Measurements from ENCODE around the gene ATP11A. TPM values are rescaled to one million over a fixed set of nuclear protein-coding genes. Genes with fewer than 3 reads are reported as not detected.

ATP11A gene
- total RNA-seq, 1 experiment from 2014 or later, result 42.5 TPM

DNA sequence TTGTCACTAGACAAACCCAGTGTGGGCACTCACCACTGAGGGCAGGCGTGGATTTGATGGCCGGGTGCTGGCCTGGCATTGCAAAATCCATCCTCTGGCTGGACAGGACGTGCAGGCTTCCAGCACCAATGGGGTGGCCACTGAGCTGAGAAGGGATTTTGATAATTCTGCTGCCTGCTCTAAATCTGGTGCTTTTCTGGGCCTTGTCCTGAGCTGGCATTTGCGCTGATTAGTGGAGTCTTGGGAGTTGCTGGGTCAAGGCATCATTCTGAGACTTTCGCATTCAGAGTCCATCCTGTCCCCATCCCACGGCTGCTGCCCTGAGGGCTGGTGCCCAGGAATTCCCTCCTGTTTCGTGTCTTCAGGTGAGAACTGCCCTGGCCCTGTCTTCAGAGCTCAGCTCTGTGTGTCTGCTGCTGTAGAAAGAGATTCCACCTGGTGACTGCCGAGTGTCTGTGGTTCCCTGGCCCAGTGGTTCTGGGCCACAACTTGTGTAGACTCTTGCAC is 213.3 kb downstream of the ATP11A start:
- DNase-seq (ENCODE audit: low spot score), result no peak

DNA sequence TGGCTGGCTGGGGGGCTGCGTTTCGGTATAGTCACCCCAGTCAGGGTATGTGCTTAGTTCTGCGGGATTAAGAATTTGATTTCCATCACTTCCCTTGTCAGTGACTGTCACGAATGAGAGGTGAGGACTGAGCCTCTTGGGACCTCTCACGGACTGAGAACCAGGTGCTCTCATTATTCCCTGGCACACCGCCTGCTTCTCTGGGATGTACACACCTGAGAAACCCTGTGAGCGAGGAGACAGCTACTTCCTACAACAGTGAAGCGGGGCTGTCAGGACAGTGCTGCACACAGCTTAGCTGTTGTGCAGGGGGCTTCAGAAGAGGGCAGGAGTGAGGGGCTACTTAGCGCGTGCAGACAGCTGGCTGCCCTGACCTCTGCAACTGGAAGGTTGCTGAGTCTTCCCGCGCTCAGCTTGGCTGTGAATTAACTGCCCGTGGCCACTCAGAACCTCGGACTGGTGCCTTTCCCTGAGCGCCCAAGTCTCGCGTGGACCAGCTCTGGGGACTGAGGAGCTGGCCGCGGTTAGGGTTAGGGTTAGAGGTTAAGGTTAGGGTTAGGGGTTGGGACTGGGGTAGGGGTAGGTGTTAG is 213.9 kb downstream of the ATP11A start:
- DNase-seq (ENCODE audit: low spot score), result no peak

DNA sequence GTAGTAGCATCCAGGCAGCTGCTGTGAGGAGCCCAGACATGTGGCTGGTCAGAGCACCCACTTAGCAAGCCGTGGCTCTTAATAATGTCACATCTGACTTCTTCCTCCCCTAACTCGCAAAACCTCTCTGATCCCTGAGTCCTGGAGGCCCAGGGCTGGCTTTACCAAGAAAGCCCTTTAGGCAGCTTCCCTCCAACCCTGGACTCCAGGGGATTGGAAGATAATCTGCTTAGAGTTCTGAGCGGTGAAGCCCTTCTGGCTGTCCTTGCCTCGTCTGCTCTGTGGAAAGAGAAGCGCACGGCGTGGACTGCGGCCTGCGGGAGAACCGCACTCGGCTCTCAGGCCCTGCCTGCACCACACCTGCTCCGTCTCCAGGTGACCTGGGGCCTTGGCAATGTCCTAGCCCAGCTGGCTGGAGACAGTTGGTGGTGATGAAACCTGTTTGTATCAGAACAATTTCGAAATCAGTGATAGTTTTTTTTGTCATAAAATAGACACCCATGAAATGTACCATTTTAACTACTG is 214.7 kb downstream of the ATP11A start:
- DNase-seq (ENCODE audit: low spot score), result no peak

DNA sequence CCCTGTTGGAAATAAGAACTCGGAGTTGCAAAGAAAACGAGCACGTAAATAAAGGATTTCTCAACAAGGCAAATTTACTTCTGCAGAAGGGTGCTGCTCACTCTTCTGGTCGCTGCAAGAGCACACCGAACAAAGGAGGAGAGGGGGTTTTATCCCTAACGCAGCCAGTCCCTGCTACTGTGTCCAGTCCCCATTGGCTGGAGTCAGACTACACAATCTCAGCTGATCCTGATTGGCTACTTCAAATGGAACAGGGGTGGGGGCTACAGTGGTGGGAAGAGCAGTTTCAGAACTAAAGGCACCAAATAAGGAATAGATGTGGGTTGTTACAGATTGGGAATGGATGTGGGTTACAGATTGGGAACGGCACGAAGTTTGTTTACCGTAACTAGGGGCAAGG is 215.2 kb downstream of the ATP11A start:
- no peak for DNase-seq (ENCODE audit: low spot score)

DNA sequence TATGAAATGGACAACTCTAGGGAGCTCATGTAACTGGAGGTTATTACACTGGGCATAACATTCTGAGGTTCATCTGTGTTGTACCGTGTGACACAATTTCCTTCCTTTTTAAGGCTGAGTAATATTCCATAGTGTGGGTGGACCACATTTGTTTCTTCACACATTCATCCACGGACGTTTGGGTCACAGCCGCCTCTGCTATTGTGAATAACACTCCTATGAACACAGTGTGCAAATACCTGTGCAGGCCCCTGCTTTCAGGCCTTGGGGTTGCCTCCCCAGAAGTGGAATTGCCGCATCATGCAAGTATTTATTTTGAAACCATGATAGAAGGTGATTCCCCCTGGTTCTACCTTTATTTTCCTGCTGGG is 215.8 kb downstream of the ATP11A start:
- DNase-seq (ENCODE audit: low spot score), result no peak

DNA sequence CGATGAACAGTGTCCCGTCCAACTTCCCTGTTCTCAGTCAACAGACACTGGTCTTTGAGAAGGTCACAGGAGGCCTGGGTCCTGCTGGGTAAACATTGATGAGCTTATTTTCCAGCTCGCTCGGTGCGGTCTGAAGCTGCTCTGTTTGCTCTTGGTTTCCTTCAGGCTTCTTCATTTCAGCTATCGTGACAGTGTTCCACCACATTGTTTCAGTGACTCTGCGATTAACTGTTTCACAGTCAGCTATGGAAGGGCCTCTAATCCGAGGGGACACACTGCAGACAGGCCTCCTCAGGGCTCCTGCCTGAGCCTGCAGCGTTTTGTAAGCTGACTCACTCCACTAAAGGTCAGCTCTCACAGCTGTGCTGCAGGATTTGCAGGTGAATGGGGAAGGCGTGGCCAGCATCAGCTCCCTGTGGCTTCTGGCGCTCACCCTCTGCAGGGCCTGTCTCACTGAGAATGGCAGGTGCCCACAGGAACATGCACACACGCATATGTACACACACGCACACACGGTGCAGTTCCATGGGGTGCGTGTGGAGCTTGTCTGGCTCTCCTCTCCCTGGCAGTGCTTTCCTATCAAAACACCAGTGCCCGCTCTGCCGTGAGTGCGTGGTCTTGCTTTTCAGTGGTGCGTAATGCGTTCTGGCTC is 216.3 kb downstream of the ATP11A start:
- no peak for DNase-seq (ENCODE audit: low spot score)

DNA sequence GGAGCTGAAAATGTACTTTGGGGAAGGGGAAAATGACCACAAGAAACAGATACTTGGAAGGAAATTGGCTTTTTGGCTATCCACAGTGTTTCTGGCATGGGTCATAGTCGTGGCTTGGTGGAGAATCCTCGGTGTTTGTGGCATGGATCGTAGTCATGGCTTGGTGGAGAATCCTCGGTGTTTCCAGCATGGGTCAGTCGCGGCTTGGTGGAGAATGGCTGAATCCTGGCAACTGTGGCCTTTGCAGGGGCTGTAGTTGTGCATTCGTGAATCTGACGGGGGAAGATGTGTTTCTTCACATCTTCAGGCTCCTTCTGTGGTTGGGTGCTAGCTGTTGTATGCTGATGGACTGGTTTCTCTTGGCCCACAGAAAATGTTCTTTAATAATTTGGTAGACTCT is 217.4 kb downstream of the ATP11A start:
- DNase-seq (ENCODE audit: low spot score), result no peak

DNA sequence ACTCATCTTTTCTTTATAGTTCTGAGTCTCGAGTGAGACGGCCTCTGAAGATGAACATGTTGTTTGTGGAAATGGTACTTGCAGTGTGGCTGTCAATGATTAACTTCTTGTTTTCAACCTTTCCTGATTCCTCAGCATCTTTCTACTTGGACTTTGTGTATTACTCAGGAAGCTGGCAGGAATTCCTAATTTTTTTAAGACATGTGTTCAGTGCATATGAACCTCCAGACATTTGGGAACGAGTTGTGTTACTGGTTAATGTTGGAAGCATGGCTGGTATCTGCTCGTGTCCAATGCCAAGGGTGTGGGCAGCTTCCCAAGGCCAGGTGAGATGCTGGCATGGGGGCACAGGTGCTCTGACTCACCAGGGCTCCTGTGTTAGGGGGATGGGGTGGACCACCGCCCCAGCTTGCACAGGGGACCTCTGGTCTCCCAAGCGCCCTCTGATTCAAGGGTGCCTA is 218.1 kb downstream of the ATP11A start:
- DNase-seq (ENCODE audit: low spot score), result no peak

DNA sequence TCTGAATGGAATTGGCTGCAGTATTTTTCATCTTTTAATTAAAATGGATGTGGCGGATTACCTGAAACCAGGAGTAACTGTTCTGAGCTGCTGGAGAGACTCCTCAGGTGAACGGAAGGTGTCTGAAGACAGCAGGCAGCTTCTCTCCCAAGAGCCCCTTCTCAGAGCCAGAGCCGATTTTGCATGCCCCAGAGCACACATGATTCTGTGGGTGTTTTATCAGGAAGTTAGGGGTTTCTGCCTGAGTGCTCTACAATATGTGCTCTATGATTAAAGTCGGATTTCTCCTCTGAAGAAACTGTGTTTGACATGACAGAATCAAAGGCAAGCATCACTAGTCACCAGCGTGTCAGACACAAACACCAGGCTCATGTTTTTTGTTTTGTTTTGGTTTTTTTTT is 218.5 kb downstream of the ATP11A start:
- DNase-seq (ENCODE audit: low spot score), result no peak

DNA sequence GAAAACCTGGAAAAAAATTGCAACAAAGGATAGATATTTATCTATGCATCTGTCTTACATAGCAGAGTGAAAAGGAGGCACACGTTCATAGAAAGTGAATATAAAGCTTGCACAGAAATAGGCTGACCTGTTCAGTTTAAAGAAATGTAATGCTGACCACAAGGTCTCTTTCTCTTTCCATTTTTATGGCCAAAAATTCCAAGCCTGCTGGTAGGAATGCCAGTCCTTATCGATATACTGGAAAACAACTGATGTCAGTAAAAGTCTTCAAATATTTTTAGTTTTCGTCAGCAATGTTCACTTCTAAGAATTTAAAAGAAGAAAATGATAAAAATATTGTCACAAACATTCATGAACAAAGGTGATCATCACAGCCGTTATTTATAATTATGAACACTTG is 220.2 kb downstream of the ATP11A start:
- DNase-seq (ENCODE audit: low spot score), result no peak

DNA sequence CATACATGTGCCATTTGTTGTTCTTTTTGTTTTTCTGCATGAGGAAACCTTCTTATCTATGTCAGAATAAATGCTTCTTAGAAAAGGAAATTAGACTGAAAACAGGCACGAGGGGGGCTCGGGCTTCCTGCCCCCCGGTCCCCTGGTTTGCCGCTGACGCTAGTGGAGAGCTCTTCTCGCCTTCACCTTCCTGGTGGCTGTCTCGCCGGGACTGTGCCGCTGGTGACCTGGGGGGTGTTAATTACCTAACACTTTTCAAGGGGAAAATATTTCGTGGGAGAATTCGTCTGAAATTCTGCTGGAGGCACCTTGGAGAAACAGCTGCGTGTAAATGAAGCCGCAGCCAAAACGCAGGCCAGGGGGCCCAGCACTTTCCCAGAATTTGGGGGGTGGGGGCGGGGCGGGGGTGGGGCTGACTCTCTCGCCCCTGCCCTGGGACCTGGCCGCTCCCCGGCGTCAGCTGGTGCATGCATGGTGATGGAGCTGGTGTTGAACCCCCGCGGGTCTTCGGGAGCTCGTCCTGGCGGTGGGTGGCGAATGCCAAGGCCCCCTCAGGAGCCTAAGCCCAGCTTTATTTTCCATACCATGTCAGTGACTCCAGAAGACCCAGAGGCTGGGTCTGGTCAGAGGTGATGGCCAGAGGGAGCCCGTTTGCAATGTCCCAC is 220.9 kb downstream of the ATP11A start:
- DNase-seq (ENCODE audit: low spot score), result no peak

DNA sequence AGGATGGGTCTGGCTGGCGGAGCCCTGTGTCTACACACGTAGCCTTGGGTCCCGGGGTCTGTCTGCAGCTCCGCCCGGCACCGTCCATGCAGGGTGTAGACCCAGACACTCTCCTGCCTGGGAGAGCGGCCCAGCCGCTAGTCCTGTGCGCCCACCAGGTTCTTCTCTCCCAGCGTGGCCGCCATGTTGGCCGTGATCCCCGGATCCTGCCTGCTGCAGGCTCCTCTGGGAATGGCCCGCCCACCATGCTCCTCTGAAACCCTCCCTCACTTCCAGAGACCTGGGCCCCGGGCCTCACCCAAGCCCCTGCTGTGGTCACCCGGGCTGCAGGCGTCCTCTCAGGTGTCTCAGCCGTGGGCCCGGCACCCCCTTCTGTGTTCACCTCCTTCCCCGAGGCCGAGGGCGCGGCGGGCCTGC is 221.5 kb downstream of the ATP11A start:
- no peak for DNase-seq (ENCODE audit: low spot score)

DNA sequence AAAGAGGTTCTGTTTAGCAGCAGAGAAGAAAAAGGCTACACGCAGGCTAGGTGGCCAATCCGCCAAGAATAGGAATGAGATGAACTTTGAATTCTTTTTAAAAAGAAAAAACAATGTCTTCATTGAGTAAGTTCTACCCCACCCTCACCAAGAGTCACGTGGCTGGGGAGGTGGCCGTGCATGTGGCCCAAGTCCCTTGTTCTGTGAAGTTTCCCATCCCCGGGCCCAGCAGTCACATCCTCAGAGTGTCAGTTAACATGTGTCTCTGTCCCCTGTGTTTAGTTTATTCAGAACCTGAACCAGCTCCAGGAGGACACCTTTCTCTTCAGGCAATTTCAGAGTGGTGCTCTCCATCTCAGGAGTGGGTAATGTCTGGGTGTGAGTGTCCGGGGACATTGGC is 222.0 kb downstream of the ATP11A start:
- no peak for DNase-seq (ENCODE audit: low spot score)

DNA sequence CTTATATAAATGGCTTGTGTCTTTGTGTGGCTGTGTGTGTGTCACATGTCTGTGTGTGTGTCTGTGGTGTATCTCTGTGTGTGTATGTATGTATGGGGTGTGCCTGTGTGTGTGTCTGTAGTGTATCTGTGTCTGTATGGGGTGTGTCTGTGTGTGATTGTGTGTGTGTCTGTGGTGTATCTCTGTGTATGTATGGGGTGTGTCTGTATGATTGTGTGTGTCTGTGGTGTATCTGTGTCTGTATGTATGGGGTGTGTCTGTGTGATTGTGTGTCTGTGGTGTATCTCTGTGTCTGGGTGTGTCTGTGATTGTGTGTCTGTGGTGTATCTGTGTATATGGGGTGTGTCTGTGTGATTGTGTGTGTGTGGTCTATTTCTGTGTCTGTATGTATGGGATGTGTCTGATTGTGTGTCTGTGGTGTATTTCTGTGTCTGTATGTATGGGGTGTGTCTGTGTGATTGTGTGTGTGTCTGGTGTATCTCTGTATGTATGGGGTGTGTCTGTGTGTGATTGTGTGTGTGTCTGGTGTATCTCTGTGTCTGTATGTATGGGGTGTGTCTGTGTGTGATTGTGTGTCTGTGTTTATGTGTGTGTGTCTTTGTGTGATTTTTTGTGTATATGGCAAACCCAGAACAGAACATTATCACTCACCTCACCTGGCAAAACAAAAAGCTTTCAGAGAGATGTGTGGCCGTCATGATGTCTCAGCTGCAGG is 223.0 kb downstream of the ATP11A start:
- no peak for DNase-seq (ENCODE audit: low spot score)

DNA sequence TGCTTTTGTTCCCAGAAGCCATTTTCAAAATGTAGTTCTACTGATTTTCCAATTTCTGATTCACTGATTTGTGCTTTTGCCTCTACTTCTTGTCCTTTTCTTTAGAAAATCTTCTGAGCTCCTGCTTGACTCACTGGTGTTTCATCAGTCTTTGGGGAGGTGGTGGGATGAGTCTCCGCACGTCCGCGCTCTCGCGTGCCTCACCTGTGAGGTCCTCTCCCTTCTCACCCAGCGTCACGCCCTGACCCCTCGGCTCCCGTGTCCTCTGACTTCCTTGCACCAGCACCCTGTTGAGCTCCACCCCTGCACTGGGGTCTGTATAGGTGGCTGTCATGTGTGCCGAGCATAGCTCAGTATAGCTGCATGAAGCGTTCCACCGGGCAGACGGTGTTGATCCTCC is 226.5 kb downstream of the ATP11A start:
- DNase-seq (ENCODE audit: low spot score), result no peak

DNA sequence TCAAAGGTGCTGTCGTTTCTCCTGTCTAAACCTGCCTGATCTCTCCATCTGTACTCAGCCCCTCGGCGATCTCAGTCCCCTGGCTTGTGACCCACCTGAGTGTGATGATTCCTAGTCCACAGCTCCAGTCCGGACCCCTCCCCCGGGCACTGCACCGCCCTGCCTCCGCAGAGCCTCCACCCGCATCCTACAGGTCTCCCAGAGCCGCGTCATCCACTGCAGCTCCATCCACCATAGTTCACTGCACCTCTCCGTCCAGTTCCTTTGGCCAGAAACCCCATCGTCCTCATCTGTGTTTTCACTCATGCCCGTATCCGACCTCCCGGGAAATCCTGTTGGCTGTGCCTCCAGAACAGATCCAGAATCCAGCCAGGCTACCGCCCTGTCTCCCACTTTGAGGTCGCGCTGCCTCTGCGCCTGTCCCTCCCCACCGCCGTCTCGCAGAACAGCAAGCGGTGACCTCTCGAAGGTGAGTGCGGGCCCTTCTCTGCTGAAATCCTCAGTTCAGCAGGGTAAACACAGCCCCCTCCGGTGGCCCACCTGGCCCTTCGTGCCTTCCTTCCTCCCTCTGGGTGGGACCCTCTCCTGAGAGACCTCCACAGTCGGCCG is 227.3 kb downstream of the ATP11A start:
- DNase-seq (ENCODE audit: low spot score), result no peak

DNA sequence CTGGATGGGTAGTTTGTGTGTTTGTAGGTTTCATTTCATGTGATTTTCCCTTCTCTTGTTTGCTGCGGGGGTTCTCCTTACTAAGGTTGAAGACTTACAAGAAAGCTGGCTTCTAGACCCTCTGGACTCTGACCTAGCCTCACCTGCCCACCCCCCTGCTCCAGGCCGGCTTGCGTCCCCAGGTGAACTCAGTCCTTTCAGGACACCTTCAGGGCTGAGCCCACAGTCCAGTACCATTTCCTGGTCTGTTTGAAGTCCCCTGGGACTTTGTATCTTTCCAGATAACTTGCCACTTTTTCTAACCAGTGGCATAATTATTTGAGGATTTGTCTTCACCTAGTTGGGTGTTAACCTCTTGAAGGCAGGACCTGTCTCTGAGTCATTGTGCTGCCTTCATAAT is 227.9 kb downstream of the ATP11A start:
- no peak for DNase-seq (ENCODE audit: low spot score)

DNA sequence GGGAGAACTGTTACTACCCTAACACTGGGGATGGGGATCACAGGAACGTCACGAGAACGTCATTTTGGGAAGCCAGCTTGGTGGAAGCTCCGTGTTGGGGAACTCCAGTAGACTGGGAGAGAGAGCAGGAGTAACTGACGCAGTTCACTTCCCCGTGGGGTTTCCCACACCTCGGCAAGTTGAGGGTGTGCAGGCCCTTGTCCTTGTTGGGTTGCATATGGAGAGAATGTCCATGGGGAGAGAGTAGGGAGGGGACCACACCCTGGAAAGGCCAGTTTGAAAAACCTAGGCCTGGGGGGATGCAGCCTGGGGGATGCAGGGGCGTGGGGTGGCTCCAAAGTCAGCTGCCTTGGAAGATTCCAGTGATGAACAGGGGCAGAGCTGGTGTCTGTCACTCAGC is 228.4 kb downstream of the ATP11A start:
- DNase-seq (ENCODE audit: low spot score), result no peak

DNA sequence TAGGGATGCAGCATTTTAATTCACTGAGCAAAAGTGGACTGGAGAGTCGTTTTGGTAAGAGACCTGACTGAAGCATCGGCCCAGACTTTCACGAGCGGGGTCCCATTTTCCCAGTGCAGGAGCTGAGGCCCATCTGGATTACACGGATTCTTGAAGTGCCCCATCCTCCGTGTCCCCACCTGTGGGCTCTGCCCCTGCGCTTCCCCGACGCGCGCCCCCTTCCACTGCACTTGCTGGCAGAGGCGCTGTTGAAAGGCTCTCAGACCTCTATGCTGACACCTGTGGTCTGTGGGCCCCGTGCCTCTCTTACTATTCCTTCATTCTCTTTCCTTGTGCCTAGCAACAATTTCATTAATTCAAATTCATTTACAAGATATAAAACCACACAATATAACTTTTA is 228.9 kb downstream of the ATP11A start:
- DNase-seq (ENCODE audit: low spot score), result no peak

DNA sequence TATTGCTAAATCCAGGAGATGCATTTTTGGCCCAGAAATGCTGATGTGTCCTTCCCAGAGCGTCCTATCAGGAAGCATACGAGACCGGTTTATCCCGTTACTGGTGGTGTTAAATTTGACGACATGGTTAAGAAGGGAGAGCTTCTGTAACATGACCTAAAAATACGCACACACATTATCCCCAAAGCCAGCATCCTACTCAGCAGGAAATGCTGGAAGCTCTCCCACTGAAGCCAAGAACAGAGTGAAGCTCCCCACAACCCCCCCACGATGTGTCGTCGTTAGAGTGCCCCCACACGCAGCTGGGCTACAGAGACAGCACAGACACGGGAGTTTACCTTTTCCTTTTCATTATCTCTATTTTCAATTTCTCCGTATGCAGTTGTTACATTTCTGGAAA is 234.1 kb downstream of the ATP11A start:
- no peak for DNase-seq (ENCODE audit: low spot score)

DNA sequence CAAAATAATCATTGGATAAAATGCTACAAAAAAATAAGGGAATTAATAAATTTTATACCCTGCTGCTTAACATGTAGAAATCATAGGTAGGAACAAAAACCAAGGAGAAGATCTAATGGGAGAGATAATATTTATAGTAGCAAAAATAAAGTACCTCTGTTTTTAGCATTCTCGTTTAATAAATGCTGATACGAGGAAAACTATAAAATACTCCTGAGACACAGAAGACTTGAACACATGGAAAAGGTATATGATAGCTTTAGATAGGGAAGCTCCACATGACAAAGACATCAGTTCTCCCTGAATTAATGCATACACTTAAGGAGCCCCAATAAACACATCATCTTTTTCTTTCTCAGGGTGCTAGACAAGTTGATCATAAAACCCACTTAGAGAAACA is 234.5 kb downstream of the ATP11A start:
- DNase-seq (ENCODE audit: low spot score), result no peak

DNA sequence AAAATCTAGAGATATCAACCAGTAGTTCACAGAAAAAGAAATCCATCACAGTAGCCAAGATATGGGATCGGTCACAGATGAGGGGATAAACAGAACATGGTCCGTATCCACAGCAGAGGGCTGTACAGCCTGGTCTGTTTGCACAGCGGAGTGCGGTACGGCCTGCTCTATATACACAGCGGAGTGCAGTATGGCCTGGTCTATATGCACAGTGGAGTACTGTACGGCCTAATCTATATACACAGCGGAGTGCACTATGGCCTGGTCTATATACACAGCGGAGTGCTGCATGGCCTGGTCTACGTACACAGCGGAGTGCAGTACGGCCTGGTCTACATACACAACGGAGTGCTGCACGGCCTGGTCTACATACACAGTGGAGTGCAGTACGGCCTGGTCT is 236.2 kb downstream of the ATP11A start:
- DNase-seq (ENCODE audit: low spot score), result no peak
